Measurements from ENCODE around the gene ALDH4A1. TPM values are rescaled to one million over a fixed set of nuclear protein-coding genes. Genes with fewer than 3 reads are reported as not detected.
"Not testable (repeated sequence)": the region's sequence is repeated elsewhere in the genome, so short reads cannot be mapped to it uniquely, and the experiment has no call there.

Gene ALDH4A1
- total RNA-seq, 1 donor from 2014 or later: 30.0 TPM

GRCh38 chr1:18893120-18893519 lies 9.2 kb downstream of the ALDH4A1 start:
- H3K4me3 Mint-ChIP-seq (ENCODE audit: low read depth): no peak overlapping the region
- H3K9me3 Mint-ChIP-seq (ENCODE audit: low read depth): no peaks in the 10 kb centered on the region
- no peak overlapping the region for H3K27ac Mint-ChIP-seq
- no peak for DNase-seq (ENCODE audit: low spot score, unreplicated experiment)
- peaks cover 3% of the 10 kb centered on the region for H3K4me1 Mint-ChIP-seq (ENCODE audit: low read depth)
- H3K27me3 Mint-ChIP-seq: no peaks in the 10 kb centered on the region
- TF ChIP-seq CTCF (IDR thresholded peaks at IDR 0.05; ENCODE audit: unreplicated experiment): no peak
- H3K36me3 Mint-ChIP-seq (ENCODE audit: insufficient read depth): peaks cover 1% of the 10 kb centered on the region

GRCh38 chr1:18891858-18892257 lies 10.5 kb downstream of the ALDH4A1 start:
- H3K27ac Mint-ChIP-seq, H3K27me3 Mint-ChIP-seq: not testable (repeated sequence)

GRCh38 chr1:18891426-18891780 lies 11.0 kb downstream of the ALDH4A1 start:
- peaks cover 3% of the 10 kb centered on the region for H3K4me1 Mint-ChIP-seq (ENCODE audit: low read depth)
- DNase-seq (ENCODE audit: low spot score, unreplicated experiment): no peak
- no peak for TF ChIP-seq CTCF (IDR thresholded peaks at IDR 0.05; ENCODE audit: unreplicated experiment)
- H3K9me3 Mint-ChIP-seq (ENCODE audit: low read depth): no peaks in the 10 kb centered on the region
- no peak overlapping the region for H3K4me3 Mint-ChIP-seq (ENCODE audit: low read depth)
- H3K27ac Mint-ChIP-seq: no peak overlapping the region
- no peaks in the 10 kb centered on the region for H3K36me3 Mint-ChIP-seq (ENCODE audit: insufficient read depth)
- no peaks in the 10 kb centered on the region for H3K27me3 Mint-ChIP-seq

More at GRCh38 chr1:18891858-18892257, 10.5 kb downstream of the ALDH4A1 start:
- DNase-seq (ENCODE audit: low spot score, unreplicated experiment); H3K9me3 Mint-ChIP-seq (ENCODE audit: low read depth); H3K4me1 Mint-ChIP-seq (ENCODE audit: low read depth); H3K4me3 Mint-ChIP-seq (ENCODE audit: low read depth); H3K36me3 Mint-ChIP-seq (ENCODE audit: insufficient read depth): not testable (repeated sequence)

GRCh38 chr1:18890706-18891425 lies 11.5 kb downstream of the ALDH4A1 start:
- Mint-ChIP-seq H3K27ac (no peak overlapping the region), H3K4me1 (ENCODE audit: low read depth) (peaks cover 3% of the 10 kb centered on the region), H3K27me3 (no peaks in the 10 kb centered on the region), H3K4me3 (ENCODE audit: low read depth) (no peak overlapping the region), H3K36me3 (ENCODE audit: insufficient read depth) (no peaks in the 10 kb centered on the region), H3K9me3 (ENCODE audit: low read depth) (no peaks in the 10 kb centered on the region)
- DNase-seq (ENCODE audit: low spot score, unreplicated experiment): no peak
- TF ChIP-seq CTCF (IDR thresholded peaks at IDR 0.05; ENCODE audit: unreplicated experiment): no peak

- Mint-ChIP-seq H3K27me3 (no peaks in the 10 kb centered on the region), H3K9me3 (ENCODE audit: low read depth) (no peaks in the 10 kb centered on the region), H3K27ac (no peak overlapping the region), H3K4me3 (ENCODE audit: low read depth) (no peak overlapping the region), H3K36me3 (ENCODE audit: insufficient read depth) (peaks cover 7% of the 10 kb centered on the region), H3K4me1 (ENCODE audit: low read depth) (no peaks in the 10 kb centered on the region)
- DNase-seq (ENCODE audit: low spot score, unreplicated experiment): no peak
- no peak for TF ChIP-seq CTCF (IDR thresholded peaks at IDR 0.05; ENCODE audit: unreplicated experiment)
Measured at GRCh38 chr1:18886003-18886335, 16.4 kb downstream of the ALDH4A1 start.

GRCh38 chr1:18885311-18886002 lies 16.9 kb downstream of the ALDH4A1 start:
- no peak for TF ChIP-seq CTCF (IDR thresholded peaks at IDR 0.05; ENCODE audit: unreplicated experiment)
- Mint-ChIP-seq H3K27me3 (no peaks in the 10 kb centered on the region), H3K36me3 (ENCODE audit: insufficient read depth) (peaks cover 8% of the 10 kb centered on the region), H3K27ac (no peak overlapping the region), H3K9me3 (ENCODE audit: low read depth) (no peaks in the 10 kb centered on the region), H3K4me1 (ENCODE audit: low read depth) (no peaks in the 10 kb centered on the region), H3K4me3 (ENCODE audit: low read depth) (no peak overlapping the region)
- DNase-seq (ENCODE audit: low spot score, unreplicated experiment): no peak
